Activated CD4-positive, alpha-beta T cell treated with anti-CD3 and anti-CD28 coated beads for 36 hours (primary cell): ENCODE measurements around the gene CABP2. TPM values are rescaled to one million over a fixed set of nuclear protein-coding genes. Genes with fewer than 3 reads are reported as not detected.
A peak's percentile ranks its signal among the peaks of the same experiment; 100 is the strongest.

Experiments
- ATAC-seq: fragments of 200-7000 bp; cut with Tn5 transposase; one replicate; pipeline ENCODE4 v1.10.0; 2021; ENCODE audit warnings: mild to moderate bottlenecking, moderate library complexity
- CTCF ChIA-PET: fragments of 350-600 bp; sonication (Branson Sonifier 250); formaldehyde crosslinking; loops from one replicate; lab custom pipeline; 2021; ENCODE audit warnings: antibody characterized with exemption; lab: Charles Lee
- POLR2A ChIA-PET: fragments of 350-600 bp; sonication (Branson Sonifier 250); formaldehyde crosslinking; loops from one replicate; lab custom pipeline; 2021; ENCODE audit warnings: antibody characterized with exemption, inconsistent platforms; lab: Charles Lee
- DNase-seq: peaks from one replicate; pipeline ENCODE4 v3.0.0-alpha.2; 2020
- H3K27ac Mint-ChIP-seq: one replicate; pipeline ENCODE4 v1.8.0; 2021; ENCODE audit warnings: mixed read lengths
- H3K27me3 Mint-ChIP-seq: one replicate; pipeline ENCODE4 v1.8.0; 2021; ENCODE audit warnings: mixed read lengths
- H3K36me3 Mint-ChIP-seq: one replicate; pipeline ENCODE4 v1.8.0; 2021; ENCODE audit warnings: low read depth, mixed read lengths
- H3K4me1 Mint-ChIP-seq: one replicate; pipeline ENCODE4 v1.8.0; 2021; ENCODE audit warnings: mixed read lengths
- H3K4me3 Mint-ChIP-seq: one replicate; pipeline ENCODE4 v1.8.0; 2021; ENCODE audit warnings: mild to moderate bottlenecking, moderate library complexity, mixed read lengths
- H3K9me3 Mint-ChIP-seq: one replicate; pipeline ENCODE4 v1.8.0; 2021; ENCODE audit warnings: low read depth, mixed read lengths
- intact Hi-C, 2 experiments: fragments of 100-400 bp; cut with DNase I in 1 of 2; cut with micrococcal nuclease in 1 of 2; formaldehyde crosslinking; loops; one replicate each; pipeline versions ENCODE4 v1.14.2 to v1.15.1; 2022 to 2024; cut with DNase I, micrococcal nuclease
- total RNA-seq, 2 experiments: library from RNA; stranded (reverse); gene quantifications; one replicate each; pipeline ENCODE4 v1.2.3, GENCODE V29; 2021

The CABP2 gene
- total RNA-seq, 2 experiments from 2014 or later, result not detected

DNA sequence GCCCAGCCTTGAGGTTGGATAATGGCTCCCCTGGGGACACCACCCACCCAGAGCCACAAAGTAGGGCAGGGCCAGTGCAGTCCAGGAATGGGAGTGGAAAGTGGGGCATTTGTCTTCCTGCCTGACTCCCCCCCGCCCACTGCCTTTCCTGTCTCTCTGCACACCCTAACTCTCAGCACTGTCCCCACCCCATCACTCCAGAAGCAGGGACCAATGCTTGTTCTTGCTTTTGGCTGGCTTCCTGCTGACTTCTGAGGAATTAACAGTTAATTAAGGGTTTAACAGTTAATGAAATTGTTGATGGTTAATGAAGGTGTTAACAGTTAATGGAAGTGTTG is 22.8 kb downstream of the CABP2 start:
- ATAC-seq (no peak), DNase-seq (no peak)
- Mint-ChIP-seq H3K4me3 (no peak overlapping the region), H3K27ac (no peak overlapping the region), H3K27me3 (no peaks in the 10 kb centered on the region), H3K9me3 (no peaks in the 10 kb centered on the region), H3K36me3 (peaks cover 27% of the 10 kb centered on the region), H3K4me1 (peaks cover 24% of the 10 kb centered on the region)
- intact Hi-C loops, result no loop called here
- ChIA-PET POLR2A (no interaction called here), CTCF (interaction anchor here (0.7 kb wide), 1 partner anchor 35 kb away, joined by 3 read pairs; no protein-coding TSS in a partner anchor)

DNA sequence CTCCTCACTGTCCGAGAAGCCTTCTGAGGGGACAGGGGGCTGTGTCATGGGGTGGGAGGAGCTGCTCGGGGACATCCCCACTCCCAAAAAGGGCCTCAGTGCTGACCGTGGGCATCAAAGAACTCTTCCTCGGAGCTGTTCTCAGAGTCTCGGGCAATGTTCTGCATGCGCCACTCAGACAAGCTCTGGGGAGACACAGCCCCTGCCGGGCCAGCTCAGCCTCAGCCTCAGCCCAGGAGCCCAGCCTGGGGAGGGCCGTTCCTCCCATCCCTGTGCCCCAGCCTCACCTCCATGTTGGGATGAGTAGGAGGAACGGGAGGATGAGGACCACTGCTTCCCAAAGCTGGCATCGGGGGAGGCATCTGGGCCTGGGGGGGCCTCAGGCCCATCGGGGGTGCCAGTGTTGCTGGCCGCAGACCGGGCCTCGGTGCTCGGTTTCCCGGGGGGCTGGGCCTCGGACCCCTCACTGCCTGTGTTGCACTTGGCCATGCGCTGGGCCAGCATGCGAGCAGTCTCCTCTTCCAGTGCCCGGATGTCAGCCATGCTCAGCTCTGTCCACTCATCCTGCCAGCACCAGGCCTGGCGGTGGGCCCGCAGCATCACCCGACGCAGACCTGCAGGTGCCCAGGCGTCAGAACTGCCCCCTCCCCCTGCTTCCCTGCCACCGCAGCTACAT is 23.3 kb downstream of the CABP2 start:
- Mint-ChIP-seq H3K27ac (no peak overlapping the region), H3K9me3 (no peaks in the 10 kb centered on the region), H3K4me1 (peaks cover 23% of the 10 kb centered on the region), H3K4me3 (no peak overlapping the region), H3K36me3 (peaks cover 27% of the 10 kb centered on the region), H3K27me3 (no peaks in the 10 kb centered on the region)
- intact Hi-C loops, result no loop called here
- ATAC-seq (no peak), DNase-seq (no peak)
- ChIA-PET CTCF (interaction anchor here (0.7 kb wide), 1 partner anchor 35 kb away, joined by 3 read pairs; no protein-coding TSS in a partner anchor), POLR2A (no interaction called here)

DNA sequence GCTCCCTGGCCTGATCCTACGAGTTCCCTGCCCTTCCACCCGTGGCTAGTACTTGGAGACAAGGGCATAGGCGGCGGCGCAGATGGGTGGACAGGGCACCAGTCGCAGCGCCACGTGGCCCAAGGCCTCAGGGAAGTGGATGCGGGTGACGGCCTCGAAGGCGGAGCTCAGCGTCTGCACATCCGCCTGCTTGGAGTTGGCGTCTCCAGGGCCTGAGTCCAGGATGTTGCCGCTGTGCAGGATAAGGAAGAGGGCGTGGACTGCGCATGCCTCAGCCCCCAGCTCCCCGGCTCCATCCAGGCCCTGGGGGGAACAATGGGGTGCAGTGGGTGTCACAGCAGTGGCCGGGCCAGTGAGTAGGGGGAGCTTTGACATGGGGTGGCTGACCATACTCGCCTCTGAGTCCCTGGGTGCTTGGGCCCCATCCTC is 24.7 kb downstream of the CABP2 start:
- H3K9me3 Mint-ChIP-seq, result no peaks in the 10 kb centered on the region
- ATAC-seq, result no peak
- peaks cover 27% of the 10 kb centered on the region for H3K36me3 Mint-ChIP-seq
- H3K4me1 Mint-ChIP-seq, result peaks cover 22% of the 10 kb centered on the region
- no peaks in the 10 kb centered on the region for H3K27me3 Mint-ChIP-seq
- no peak for DNase-seq
- intact Hi-C loops, result no loop called here
- no peak overlapping the region for H3K27ac Mint-ChIP-seq
- H3K4me3 Mint-ChIP-seq, result no peak overlapping the region
- ChIA-PET POLR2A (interaction anchor here (0.6 kb wide), 1 partner anchor 72 kb away, joined by 3 read pairs; no protein-coding TSS in a partner anchor), CTCF (no interaction called here)

DNA sequence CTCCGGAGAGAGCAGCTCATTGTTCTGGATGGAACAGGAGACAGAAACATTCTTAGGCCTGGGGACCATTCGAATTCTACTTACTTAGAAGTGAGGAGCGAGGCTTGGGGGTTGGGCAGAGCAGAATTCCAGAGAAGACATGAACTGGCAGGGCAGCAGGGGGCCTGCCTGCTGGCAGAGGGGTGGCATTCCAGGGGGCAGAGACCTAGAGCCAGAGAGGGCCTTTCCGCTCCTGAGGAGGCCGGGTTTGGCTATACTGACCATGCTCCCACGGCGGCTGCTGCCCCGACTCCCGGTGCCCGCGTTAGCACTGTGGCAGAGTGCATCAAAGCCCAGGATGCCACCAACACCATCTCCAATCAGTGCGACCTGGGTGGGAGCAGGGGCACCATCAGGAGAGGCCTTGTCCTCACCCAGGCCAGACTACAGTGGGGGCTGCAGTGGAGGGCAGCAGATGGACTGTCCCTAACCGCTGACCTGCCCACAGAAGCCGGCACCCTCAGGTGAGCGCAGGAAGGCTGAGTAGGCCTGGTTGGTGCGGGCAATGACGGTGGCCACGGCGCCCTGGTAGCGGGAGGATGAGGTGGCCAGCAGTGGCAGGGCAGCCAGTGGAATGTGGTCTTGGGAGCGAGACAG is 25.5 kb downstream of the CABP2 start:
- Mint-ChIP-seq H3K27me3 (no peaks in the 10 kb centered on the region), H3K27ac (no peak overlapping the region), H3K4me1 (peaks cover 15% of the 10 kb centered on the region), H3K36me3 (peaks cover 27% of the 10 kb centered on the region), H3K4me3 (no peak overlapping the region), H3K9me3 (no peaks in the 10 kb centered on the region)
- no peak for ATAC-seq
- intact Hi-C loops, result no loop called here
- ChIA-PET CTCF (no interaction called here), POLR2A (no interaction called here)
- DNase-seq, result no peak

DNA sequence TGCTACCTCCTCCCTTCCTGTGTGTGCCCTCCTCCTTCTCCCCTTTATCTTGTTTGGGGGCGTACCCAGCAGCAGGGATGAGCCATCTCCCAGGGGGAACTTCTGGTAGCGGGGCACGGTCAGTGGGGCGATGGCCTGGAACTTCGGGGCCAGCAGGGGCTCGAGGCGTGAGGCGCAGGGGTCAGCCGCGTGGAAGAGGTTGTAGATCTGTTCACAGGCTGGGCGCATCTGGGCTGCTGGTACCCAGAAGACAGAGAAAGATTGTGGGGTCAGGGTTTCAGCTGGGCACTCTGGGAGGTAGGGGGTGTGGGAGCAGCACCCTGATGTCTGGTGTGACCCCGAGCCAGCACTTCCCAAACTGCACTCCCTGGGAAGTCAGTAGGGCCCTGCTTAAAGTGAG is 27.1 kb downstream of the CABP2 start:
- DNase-seq, result no peak
- ChIA-PET POLR2A (no interaction called here), CTCF (interaction anchor here (0.7 kb wide), 1 partner anchor 92 kb away, joined by 3 read pairs; the partner anchor contains the start of gene TBC1D10C)
- H3K9me3 Mint-ChIP-seq, result no peaks in the 10 kb centered on the region
- no peaks in the 10 kb centered on the region for H3K27me3 Mint-ChIP-seq
- H3K27ac Mint-ChIP-seq, result no peak overlapping the region
- H3K4me1 Mint-ChIP-seq, result peaks cover 6% of the 10 kb centered on the region
- intact Hi-C loops, result no loop called here
- H3K36me3 Mint-ChIP-seq, result peaks cover 24% of the 10 kb centered on the region
- no peak for ATAC-seq
- no peak overlapping the region for H3K4me3 Mint-ChIP-seq

DNA sequence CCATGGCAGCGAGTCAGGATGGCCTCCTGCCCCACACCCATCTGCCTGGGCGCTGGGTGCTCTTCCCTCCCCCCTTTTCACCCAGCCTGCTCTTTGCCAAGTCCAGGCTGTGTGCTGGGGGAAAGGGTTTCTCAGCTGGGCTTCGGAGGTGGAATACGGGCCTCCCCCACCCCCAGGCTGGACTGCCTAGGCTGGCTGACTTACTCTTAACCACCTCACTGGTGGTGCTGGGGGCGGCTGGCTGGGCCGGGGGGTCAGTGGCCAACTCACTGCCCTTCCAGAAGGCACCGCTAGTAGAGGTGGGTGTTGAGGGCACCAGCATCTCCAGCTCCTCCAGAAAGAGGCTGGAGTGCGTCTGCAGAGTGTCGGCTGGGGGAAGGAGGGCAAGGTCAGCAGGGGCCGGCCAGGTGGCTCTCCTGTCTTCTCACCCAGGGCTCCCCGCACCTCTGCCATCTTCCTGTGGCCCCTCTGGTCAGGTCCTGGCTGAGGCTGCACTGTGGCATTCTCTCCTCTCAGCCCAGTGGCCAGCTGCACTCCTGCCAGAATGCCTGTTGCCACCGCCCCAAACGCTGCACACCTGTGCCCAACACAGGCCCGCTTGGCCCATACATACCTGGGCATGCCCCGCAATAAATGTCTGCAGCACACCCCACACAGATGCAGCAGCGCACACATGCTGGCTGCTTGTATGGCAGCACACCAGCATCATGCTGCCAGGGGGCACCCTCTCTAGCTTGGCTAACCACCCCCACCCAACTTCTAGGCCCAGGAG is 27.8 kb downstream of the CABP2 start:
- intact Hi-C loops, result no loop called here
- Mint-ChIP-seq H3K27ac (no peak overlapping the region), H3K9me3 (no peaks in the 10 kb centered on the region), H3K4me1 (peaks cover 3% of the 10 kb centered on the region), H3K27me3 (no peaks in the 10 kb centered on the region), H3K4me3 (no peak overlapping the region), H3K36me3 (peaks cover 24% of the 10 kb centered on the region)
- DNase-seq, result no peak
- POLR2A ChIA-PET, result no interaction called here
- CTCF ChIA-PET, result interaction anchor here (0.7 kb wide), 1 partner anchor 92 kb away, joined by 3 read pairs; the partner anchor contains the start of gene TBC1D10C
- ATAC-seq, result no peak

DNA sequence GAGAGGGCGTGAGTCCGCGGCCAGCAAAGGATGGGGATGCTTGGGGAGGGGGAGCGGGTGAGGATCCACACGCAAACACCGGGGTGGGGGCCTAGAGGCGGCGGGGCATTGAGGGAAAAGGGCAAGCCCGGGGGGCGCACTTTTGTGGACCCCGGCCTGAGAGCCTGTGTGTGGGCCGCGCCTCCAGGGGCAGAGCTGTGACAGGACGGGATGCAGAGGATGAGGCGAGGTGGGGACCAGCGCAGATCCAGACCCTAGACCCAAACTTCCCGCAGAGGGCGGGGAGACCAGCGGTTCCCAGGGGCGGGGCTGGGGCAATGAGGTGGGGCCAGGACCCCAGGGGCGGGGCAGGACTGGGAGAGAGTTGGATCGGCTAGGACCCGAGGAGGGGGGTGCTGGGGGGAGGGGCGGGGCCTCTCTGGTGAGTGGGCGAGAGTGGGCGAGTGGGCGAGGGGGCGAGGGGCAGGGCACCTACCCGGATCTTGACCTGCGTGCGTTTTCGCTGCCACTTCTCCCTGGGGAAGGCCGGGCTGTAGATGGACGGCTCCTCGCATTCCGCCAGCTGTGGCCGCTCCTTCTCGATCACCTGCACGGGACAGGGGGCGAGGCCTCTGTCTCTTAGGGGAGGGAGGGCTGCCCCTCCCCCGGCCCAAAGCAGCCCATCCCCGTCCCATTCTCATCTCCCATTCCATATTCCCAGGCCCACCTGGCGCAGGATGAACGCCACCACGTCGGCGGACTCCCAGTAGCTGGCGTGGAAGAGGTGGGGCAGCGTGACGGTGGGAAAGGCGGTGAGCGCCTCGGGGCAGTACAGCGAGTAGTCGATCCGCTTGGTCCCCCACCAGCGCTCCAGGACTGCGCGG is 28.6 kb downstream of the CABP2 start:
- no peak overlapping the region for H3K4me3 Mint-ChIP-seq
- H3K36me3 Mint-ChIP-seq, result peaks cover 26% of the 10 kb centered on the region
- H3K27me3 Mint-ChIP-seq, result no peaks in the 10 kb centered on the region
- DNase-seq, result no peak
- H3K27ac Mint-ChIP-seq, result no peak overlapping the region
- H3K9me3 Mint-ChIP-seq, result no peaks in the 10 kb centered on the region
- peaks cover 6% of the 10 kb centered on the region for H3K4me1 Mint-ChIP-seq
- ChIA-PET POLR2A (no interaction called here), CTCF (no interaction called here)
- intact Hi-C loops, result no loop called here
- ATAC-seq, result no peak

DNA sequence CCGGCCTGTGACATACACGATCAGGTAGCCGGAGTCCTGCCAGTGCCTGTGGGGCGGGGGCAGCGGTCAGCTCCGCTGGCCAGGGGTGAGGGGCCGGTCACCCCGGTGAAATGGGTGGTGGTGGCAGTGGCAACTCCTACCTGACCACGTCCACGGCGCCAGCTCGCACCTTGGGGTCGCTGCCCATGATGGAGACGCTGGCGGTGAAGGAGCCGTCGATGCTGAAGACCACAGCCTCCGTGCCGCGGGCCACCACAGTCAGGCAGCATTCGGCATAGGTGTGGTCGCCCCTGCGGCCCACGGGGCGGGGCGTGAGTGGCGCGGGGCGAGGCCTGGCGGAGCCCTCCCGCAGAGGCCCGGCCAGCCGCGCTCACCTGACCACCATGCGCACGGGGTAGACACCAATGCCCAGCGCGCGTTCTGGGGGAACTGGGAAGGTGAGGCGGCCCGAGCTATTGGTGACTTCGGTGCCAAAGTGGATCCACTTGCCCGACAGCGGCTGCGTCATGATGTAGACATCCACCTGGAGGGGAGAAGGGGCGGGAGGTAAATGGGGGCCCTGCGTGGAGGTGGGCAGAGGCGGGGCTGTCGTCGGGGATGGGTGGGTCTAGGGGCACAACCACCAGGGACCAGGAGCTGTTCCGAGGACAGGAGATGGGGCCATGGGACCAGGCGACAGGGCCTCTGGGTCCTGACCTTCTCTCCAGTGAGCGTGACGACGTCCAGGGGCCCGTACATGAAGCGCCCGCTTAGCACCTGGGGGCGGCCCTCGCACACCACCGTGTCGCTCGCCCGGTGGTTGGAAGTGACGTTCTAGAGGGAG is 29.5 kb downstream of the CABP2 start:
- Mint-ChIP-seq H3K27me3 (no peaks in the 10 kb centered on the region), H3K4me3 (no peak overlapping the region), H3K27ac (no peak overlapping the region), H3K9me3 (no peaks in the 10 kb centered on the region), H3K4me1 (peaks cover 12% of the 10 kb centered on the region), H3K36me3 (peaks cover 29% of the 10 kb centered on the region)
- ChIA-PET CTCF (no interaction called here), POLR2A (no interaction called here)
- intact Hi-C loops, result no loop called here
- DNase-seq, result no peak
- ATAC-seq, result no peak

DNA sequence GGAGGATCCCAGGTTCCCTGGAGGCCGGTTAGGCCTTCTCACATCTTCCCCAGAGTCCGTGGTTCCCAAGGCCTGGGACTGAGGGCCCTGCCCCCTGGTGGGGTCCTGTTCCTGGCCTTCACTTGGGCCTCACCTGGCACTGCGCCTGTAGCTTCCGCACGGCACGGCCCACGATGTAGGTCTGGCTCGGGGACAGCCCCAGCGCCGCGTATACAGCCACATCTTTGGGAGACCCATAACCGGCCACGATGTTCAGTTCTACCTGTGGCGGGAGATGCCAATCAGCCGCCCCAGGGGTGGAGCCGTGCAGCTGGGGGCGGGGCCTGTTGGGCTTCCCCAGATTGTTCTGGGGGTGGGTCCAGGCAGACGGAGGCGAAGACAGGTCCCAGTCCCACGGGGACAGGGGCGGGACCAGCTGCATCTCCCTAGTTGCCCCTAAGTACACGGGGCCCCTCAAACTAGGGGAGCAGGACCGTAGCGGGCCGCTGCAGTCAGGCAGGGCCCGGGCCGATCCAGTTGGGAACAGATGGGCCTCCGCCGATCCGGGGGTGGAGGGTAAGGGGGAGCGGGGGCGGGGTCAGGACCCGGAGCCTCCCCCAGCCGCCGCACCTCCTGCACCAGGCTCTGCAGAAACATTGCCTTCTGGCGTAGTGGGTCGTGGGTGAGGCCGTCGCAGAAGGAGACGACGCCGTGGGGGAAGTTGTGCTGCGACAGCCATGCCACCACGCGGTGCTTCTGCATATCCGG is 30.3 kb downstream of the CABP2 start:
- peak; percentile 21 for ATAC-seq
- Mint-ChIP-seq H3K27ac (no peak overlapping the region), H3K27me3 (no peaks in the 10 kb centered on the region), H3K4me1 (peaks cover 20% of the 10 kb centered on the region), H3K36me3 (peaks cover 37% of the 10 kb centered on the region), H3K9me3 (no peaks in the 10 kb centered on the region), H3K4me3 (no peak overlapping the region)
- intact Hi-C loops, result no loop called here
- peak; percentile 65 for DNase-seq
- ChIA-PET POLR2A (no interaction called here), CTCF (interaction anchor here (0.7 to 1.0 kb wide), 2 partner anchors 10 to 14 kb away, joined by 3 read pairs; partner anchors contain the start of gene AIP)
